Tibial nerve (tissue), 4 donors: ENCODE data around the gene CAMK1D. TPM values are rescaled to one million over a fixed set of nuclear protein-coding genes. Genes with fewer than 3 reads are reported as not detected.

Experiments
- DNase-seq, 2 donors: peaks; one replicate each; pipeline ENCODE4 v3.0.0-alpha.2; 2019; ENCODE audit warnings: low spot score in 2 of 2
- H3K27ac ChIP-seq, 4 donors: fragments of 200-600 bp; sonication (generic) in 3 of 4; one replicate each; pipeline ENCODE4 v1.5.1; 2017 to 2019; ENCODE audit warnings: mild to moderate bottlenecking in 1 of 4
- H3K27me3 ChIP-seq, 2 donors: fragments of 200-600 bp; sonication (generic) in 1 of 2; one replicate each; pipeline versions ENCODE4 v1.5.1 to v1.6.0; 2017 to 2019
- H3K36me3 ChIP-seq, 3 donors: fragments of 200-600 bp; sonication (generic); one replicate each; pipeline ENCODE4 v1.5.1; 2018 to 2019
- H3K4me1 ChIP-seq, 4 donors: fragments of 200-600 bp; sonication (generic) in 3 of 4; one replicate each; pipeline ENCODE4 v1.5.1; 2017 to 2019
- H3K4me3 ChIP-seq, 4 donors: fragments of 200-600 bp; sonication (generic) in 3 of 4; one replicate each; pipeline ENCODE4 v1.5.1; 2017 to 2019; ENCODE audit warnings: mild to moderate bottlenecking in 1 of 4, moderate library complexity in 1 of 4
- H3K9me3 ChIP-seq, 4 donors: fragments of 200-600 bp; sonication (generic) in 3 of 4; one replicate each; pipeline ENCODE4 v1.5.1; 2017 to 2019
- CTCF ChIP-seq, 5 experiments: fragments of 200-600 bp in 3 of 5; fragments of 450-650 bp in 2 of 5; sonication (generic) in 3 of 5; IDR thresholded peaks; one replicate each; pipeline ENCODE4 v1.5.1; 2016 to 2019; ENCODE audit warnings: antibody characterized with exemption in 5 of 5, mild to moderate bottlenecking in 3 of 5, moderate library complexity in 2 of 5
- EP300 ChIP-seq, 2 donors: sonication (generic); formaldehyde crosslinking; IDR thresholded peaks; one replicate each; pipeline ENCODE4 v1.6.1; 2017; ENCODE audit warnings: antibody characterized with exemption in 2 of 2, mild to moderate bottlenecking in 1 of 2
- POLR2A ChIP-seq, 2 donors: fragments of 450-650 bp; IDR thresholded peaks; one replicate each; pipeline ENCODE4 v1.6.1; 2017; ENCODE audit warnings: antibody characterized with exemption in 2 of 2, mild to moderate bottlenecking in 2 of 2, moderate library complexity in 2 of 2
- WGBS, 2 donors: methylation state at CpG; one replicate each; pipeline ENCODE4 v1.1.5; 2018; 5-methylcytosine and 5-hydroxymethylcytosine counted together
- total RNA-seq, 4 donors: library from RNA; depleted of rRNA; stranded (reverse); fragments of >200 nt; gene quantifications; one replicate each; pipeline ENCODE4 v1.1.0, GENCODE V29; 2016

The CAMK1D gene
- total RNA-seq, 4 donors from 2014 or later: 6.9 to 20.5 (median 17.2) TPM

DNA sequence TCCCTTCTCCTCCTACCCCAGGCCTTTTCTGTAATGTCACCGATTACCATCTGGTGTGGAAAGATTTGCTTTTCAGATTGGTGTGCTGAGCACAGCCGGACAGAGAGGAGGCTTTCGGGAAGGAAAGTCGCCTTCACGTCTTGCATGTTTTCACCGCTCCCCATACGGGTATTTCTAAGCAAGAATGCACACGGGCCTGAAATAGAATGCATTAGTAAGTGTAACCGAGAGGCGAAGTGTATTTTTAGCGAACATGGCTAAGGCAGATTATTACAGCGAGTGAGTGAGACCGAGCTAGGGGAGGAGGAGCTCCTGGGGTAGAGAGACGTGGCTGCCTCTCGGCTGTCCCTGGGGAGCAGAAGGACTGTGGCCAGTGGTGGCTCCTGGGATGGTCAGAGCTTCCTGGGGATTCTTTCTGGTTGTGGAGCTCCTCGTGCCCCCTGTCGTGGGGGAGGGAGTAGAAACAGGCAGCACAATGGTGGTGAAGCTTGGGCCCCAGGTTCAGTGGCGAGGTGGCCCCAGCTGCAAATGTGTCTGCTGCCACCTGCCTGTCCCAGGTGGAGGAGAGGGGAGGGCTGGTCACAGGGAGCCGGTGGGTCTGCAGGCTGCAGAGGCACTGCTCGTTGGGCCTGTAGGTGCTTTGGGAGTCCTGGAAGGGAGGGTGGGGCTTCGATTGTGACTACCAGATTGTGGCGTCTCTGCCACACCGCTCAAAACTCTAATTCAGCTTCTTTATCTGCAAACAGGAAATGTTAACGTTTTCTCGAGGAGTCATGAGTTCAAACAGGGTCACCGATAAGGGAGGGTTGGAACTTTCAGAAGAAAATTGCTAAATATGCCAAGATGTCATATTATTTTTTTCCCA lies 135.8 kb downstream of the CAMK1D start:
- H3K9me3 ChIP-seq: no peaks in the 10 kb centered on the region
- 74 to 77% methylated on average over 24 to 26 of the region's 26 CpGs for WGBS, 2 donors
- H3K27ac ChIP-seq: no peak overlapping the region
- DNase-seq: no peak
- no peaks in the 10 kb centered on the region for H3K27me3 ChIP-seq
- TF ChIP-seq CTCF (IDR thresholded peaks at IDR 0.05): no peak
- no peak for TF ChIP-seq POLR2A (IDR thresholded peaks at IDR 0.05)
- TF ChIP-seq EP300 (IDR thresholded peaks at IDR 0.05): no peak
- H3K36me3 ChIP-seq: no peaks in the 10 kb centered on the region
- H3K4me1 ChIP-seq: peaks cover 0 to 5% (median 0%) of the 10 kb centered on the region in 4 donors
- no peak overlapping the region for H3K4me3 ChIP-seq

DNA sequence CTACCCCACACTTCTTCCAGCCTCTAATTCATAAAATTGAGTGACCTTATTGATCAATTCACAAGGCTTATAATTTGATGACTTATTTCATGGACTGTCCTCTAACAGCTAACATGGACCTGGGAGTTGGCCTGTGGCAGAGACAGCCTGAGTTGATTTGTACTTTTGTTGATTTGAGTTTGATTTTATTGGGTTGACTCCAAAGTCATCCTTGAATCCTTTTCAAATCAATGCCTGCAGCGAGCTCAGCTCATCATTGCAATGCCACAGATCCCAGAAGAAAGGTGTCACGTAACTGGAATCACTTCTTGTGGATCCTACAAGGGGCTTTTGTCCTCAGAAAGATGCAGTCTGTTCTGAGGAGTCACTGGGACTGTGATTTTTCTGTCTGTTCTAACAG lies 138.0 kb downstream of the CAMK1D start:
- no peak overlapping the region for H3K27ac ChIP-seq
- H3K36me3 ChIP-seq: no peaks in the 10 kb centered on the region
- H3K4me3 ChIP-seq: no peak overlapping the region
- WGBS, 2 donors: 41 to 57% methylated on average over 2 of the region's 2 CpGs
- peaks cover 0 to 5% (median 0%) of the 10 kb centered on the region in 4 donors for H3K4me1 ChIP-seq
- DNase-seq: no peak
- no peak for TF ChIP-seq EP300 (IDR thresholded peaks at IDR 0.05)
- no peak for TF ChIP-seq POLR2A (IDR thresholded peaks at IDR 0.05)
- TF ChIP-seq CTCF (IDR thresholded peaks at IDR 0.05): no peak
- no peaks in the 10 kb centered on the region for H3K9me3 ChIP-seq
- no peaks in the 10 kb centered on the region for H3K27me3 ChIP-seq

DNA sequence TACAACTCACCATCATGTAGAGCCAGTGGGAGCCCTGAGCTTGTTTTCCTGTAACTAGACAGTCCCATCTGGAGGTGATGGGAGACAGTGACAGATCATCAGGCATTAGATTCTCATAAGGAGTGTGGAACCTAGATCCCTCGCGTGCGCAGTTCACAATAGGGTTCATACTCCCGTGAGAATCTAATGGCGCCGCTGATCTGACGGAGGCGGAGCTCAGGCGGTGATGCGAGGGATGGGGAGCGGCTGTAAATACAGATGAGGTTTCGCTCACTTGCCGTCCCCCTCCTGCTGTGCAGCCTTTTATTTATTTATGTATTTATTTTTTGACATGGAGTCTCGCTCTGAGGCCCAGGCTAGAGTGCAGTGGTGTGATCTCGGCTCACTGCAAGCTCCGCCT lies 139.3 kb downstream of the CAMK1D start:
- 97 to 98% methylated on average over 16 of the region's 16 CpGs for WGBS, 2 donors
- H3K4me1 ChIP-seq: peaks cover 0 to 5% (median 0%) of the 10 kb centered on the region in 4 donors
- TF ChIP-seq POLR2A (IDR thresholded peaks at IDR 0.05) (no peak), CTCF (IDR thresholded peaks at IDR 0.05) (no peak), EP300 (IDR thresholded peaks at IDR 0.05) (no peak)
- no peak overlapping the region for H3K4me3 ChIP-seq
- H3K36me3 ChIP-seq: no peaks in the 10 kb centered on the region
- no peak overlapping the region for H3K27ac ChIP-seq
- no peaks in the 10 kb centered on the region for H3K9me3 ChIP-seq
- DNase-seq: no peak
- no peaks in the 10 kb centered on the region for H3K27me3 ChIP-seq

DNA sequence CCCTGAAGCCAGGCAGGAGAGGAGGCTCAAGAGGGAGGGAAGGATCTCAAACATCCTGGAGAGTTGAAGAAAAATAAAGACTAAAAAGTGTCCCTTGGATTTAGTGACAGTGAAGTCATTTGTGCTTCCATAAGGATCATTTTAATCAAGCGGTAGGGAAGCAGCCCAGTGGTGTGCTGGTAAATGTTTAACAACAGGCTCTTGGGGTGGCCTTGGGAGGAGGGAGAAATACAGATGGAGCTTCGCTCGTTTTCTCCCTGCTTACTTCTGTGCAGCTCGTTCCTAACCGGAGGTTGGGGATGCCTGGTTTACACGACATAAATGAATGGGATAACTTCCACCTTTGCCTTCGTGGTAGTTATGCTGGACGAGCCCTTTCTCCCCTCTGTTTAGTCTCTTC lies 140.0 kb downstream of the CAMK1D start:
- Histone ChIP-seq H3K4me1 (peaks cover 0 to 4% (median 0%) of the 10 kb centered on the region in 4 donors), H3K27ac (no peak overlapping the region), H3K36me3 (no peaks in the 10 kb centered on the region), H3K4me3 (no peak overlapping the region), H3K9me3 (no peaks in the 10 kb centered on the region), H3K27me3 (no peaks in the 10 kb centered on the region)
- TF ChIP-seq CTCF (IDR thresholded peaks at IDR 0.05): no peak
- no peak for TF ChIP-seq POLR2A (IDR thresholded peaks at IDR 0.05)
- no peak for TF ChIP-seq EP300 (IDR thresholded peaks at IDR 0.05)
- WGBS, 2 donors: 72 to 80% methylated on average over 8 of the region's 8 CpGs
- DNase-seq: no peak

DNA sequence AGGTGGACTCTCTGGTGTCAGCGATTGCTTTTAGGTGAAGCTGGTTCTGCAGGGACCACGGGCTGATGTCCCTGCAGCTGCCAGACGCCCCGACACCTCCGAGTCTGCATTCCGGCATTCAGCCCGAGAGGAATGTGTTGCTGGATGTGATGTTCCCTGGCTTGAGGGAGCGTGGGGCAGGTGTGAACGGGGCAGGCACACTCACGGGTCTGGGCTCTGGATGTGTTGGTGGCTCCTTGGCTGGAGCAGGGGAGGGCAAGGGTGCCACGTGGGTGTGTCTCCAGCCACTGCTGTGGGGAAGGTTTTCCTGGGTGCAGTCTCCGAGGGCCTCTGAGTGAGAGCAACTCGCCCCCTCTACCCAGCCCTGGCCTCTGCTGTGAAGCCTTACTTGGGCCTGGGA lies 140.5 kb downstream of the CAMK1D start:
- WGBS, 2 donors: 76 to 81% methylated on average over 13 of the region's 13 CpGs
- TF ChIP-seq CTCF (IDR thresholded peaks at IDR 0.05) (no peak), POLR2A (IDR thresholded peaks at IDR 0.05) (no peak), EP300 (IDR thresholded peaks at IDR 0.05) (no peak)
- H3K4me1 ChIP-seq: peaks cover 0 to 2% (median 0%) of the 10 kb centered on the region in 4 donors
- H3K9me3 ChIP-seq: no peaks in the 10 kb centered on the region
- DNase-seq: no peak
- no peaks in the 10 kb centered on the region for H3K27me3 ChIP-seq
- no peak overlapping the region for H3K4me3 ChIP-seq
- no peaks in the 10 kb centered on the region for H3K36me3 ChIP-seq
- no peak overlapping the region for H3K27ac ChIP-seq
